ENCODE results near the gene TPM1. TPM values are rescaled to one million over a fixed set of nuclear protein-coding genes. Genes with fewer than 3 reads are reported as not detected.

Gene TPM1
- total and polyA plus RNA-seq, 2 donors (not counting 1 experiment from before 2014, with no cell fraction given): 224 to 1,732 TPM

- DNase-seq (ENCODE audit: low read depth in 2 of 2): peak in 1 of 2 donors; percentile 76
- H3K27ac ChIP-seq (ENCODE audit: insufficient read depth, low read length): no peak overlapping the region
- H3K4me2 ChIP-seq (ENCODE audit: extremely low read depth, insufficient read depth, low read length): no peak overlapping the region
Measured at GRCh38 chr15:63079947-63080626, 37.5 kb downstream of the TPM1 start.

GRCh38 chr15:63080634-63081250, 38.2 kb downstream of the TPM1 start:
- H3K4me3 ChIP-seq (replicated peaks in 1 of 4; ENCODE audit: control extremely low read depth in 1 of 4, insufficient read depth in 1 of 4, low read depth in 3 of 4, low read length in 4 of 4): no peak overlapping the region
- H3K4me2 ChIP-seq (ENCODE audit: extremely low read depth, insufficient read depth, low read length): no peak overlapping the region
- H3K9ac ChIP-seq (ENCODE audit: insufficient read depth, low read length): no peak overlapping the region
- no peak overlapping the region for H2AFZ ChIP-seq (ENCODE audit: low read length)
- no peak overlapping the region for H3K27ac ChIP-seq (ENCODE audit: insufficient read depth, low read length)
- H3K27me3 ChIP-seq (ENCODE audit: control insufficient read depth, insufficient read depth, low read length): no peaks in the 10 kb centered on the region
- H3K79me2 ChIP-seq (ENCODE audit: control insufficient read depth, insufficient read depth, low read length): no peaks in the 10 kb centered on the region
- H3K36me3 ChIP-seq (ENCODE audit: control insufficient read depth, insufficient read depth, low read length): no peaks in the 10 kb centered on the region
- peaks cover 6% of the 10 kb centered on the region for H3K4me1 ChIP-seq (ENCODE audit: control insufficient read depth, extremely low read depth, insufficient read depth, low read length)
- no peaks in the 10 kb centered on the region for H3K9me3 ChIP-seq (ENCODE audit: control insufficient read depth, insufficient read depth, low read depth, low read length)
- DNase-seq (ENCODE audit: low read depth in 2 of 2): no peak
- TF ChIP-seq EZH2 (IDR thresholded peaks at IDR 0.05; ENCODE audit: low read length, missing control alignments): no peak
- no peaks in the 10 kb centered on the region for H4K20me1 ChIP-seq (ENCODE audit: control insufficient read depth, extremely low read depth, insufficient read depth, low read length)

More at GRCh38 chr15:63079947-63080626, 37.5 kb downstream of the TPM1 start:
- no peaks in the 10 kb centered on the region for H3K36me3 ChIP-seq (ENCODE audit: control insufficient read depth, insufficient read depth, low read length)
- no peak overlapping the region for H3K4me3 ChIP-seq (replicated peaks in 1 of 4; ENCODE audit: control extremely low read depth in 1 of 4, insufficient read depth in 1 of 4, low read depth in 3 of 4, low read length in 4 of 4)
- no peaks in the 10 kb centered on the region for H3K9me3 ChIP-seq (ENCODE audit: control insufficient read depth, insufficient read depth, low read depth, low read length)
- peaks cover 6% of the 10 kb centered on the region for H3K4me1 ChIP-seq (ENCODE audit: control insufficient read depth, extremely low read depth, insufficient read depth, low read length)
- TF ChIP-seq EZH2 (IDR thresholded peaks at IDR 0.05; ENCODE audit: low read length, missing control alignments) (no peak), CTCF (conservative IDR thresholded peaks at IDR 0.05 in 1 of 2, IDR thresholded peaks at IDR 0.05 in 1 of 2; ENCODE audit: low read depth in 1 of 2, low read length in 2 of 2) (no peak)
- no peak overlapping the region for H2AFZ ChIP-seq (ENCODE audit: low read length)
- H3K79me2 ChIP-seq (ENCODE audit: control insufficient read depth, insufficient read depth, low read length): no peaks in the 10 kb centered on the region
- no peaks in the 10 kb centered on the region for H4K20me1 ChIP-seq (ENCODE audit: control insufficient read depth, extremely low read depth, insufficient read depth, low read length)
- no peak overlapping the region for H3K9ac ChIP-seq (ENCODE audit: insufficient read depth, low read length)
- no peaks in the 10 kb centered on the region for H3K27me3 ChIP-seq (ENCODE audit: control insufficient read depth, insufficient read depth, low read length)

GRCh38 chr15:63082366-63082765, 39.8 kb downstream of the TPM1 start:
- DNase-seq (ENCODE audit: low read depth in 2 of 2): no peak
- TF ChIP-seq EZH2 (IDR thresholded peaks at IDR 0.05; ENCODE audit: low read length, missing control alignments) (no peak), CTCF (conservative IDR thresholded peaks at IDR 0.05 in 1 of 2, IDR thresholded peaks at IDR 0.05 in 1 of 2; ENCODE audit: low read depth in 1 of 2, low read length in 2 of 2) (no peak)
- no peak overlapping the region for H3K9ac ChIP-seq (ENCODE audit: insufficient read depth, low read length)
- peaks cover 8% of the 10 kb centered on the region for H3K4me1 ChIP-seq (ENCODE audit: control insufficient read depth, extremely low read depth, insufficient read depth, low read length)
- no peak overlapping the region for H2AFZ ChIP-seq (ENCODE audit: low read length)
- no peaks in the 10 kb centered on the region for H3K9me3 ChIP-seq (ENCODE audit: control insufficient read depth, insufficient read depth, low read depth, low read length)
- H3K4me2 ChIP-seq (ENCODE audit: extremely low read depth, insufficient read depth, low read length): no peak overlapping the region
- no peaks in the 10 kb centered on the region for H3K36me3 ChIP-seq (ENCODE audit: control insufficient read depth, insufficient read depth, low read length)
- H3K27me3 ChIP-seq (ENCODE audit: control insufficient read depth, insufficient read depth, low read length): no peaks in the 10 kb centered on the region
- no peak overlapping the region for H3K27ac ChIP-seq (ENCODE audit: insufficient read depth, low read length)
- H4K20me1 ChIP-seq (ENCODE audit: control insufficient read depth, extremely low read depth, insufficient read depth, low read length): no peaks in the 10 kb centered on the region
- H3K4me3 ChIP-seq (replicated peaks in 1 of 4; ENCODE audit: control extremely low read depth in 1 of 4, insufficient read depth in 1 of 4, low read depth in 3 of 4, low read length in 4 of 4): no peak overlapping the region
- H3K79me2 ChIP-seq (ENCODE audit: control insufficient read depth, insufficient read depth, low read length): no peaks in the 10 kb centered on the region
